PC-3 (cell line): ENCODE results near the gene DNHD1.

Source experiments
- CTCF ChIP-seq: fragments of 300-600 bp; sonication (generic); conservative IDR thresholded peaks from 2 replicates; pipeline ENCODE4 v1.5.1; 2017; ENCODE audit warnings: antibody characterized with exemption, low read depth, mild to moderate bottlenecking, low read length
- EZH2 ChIP-seq: fragments of 300-600 bp; sonication (generic); IDR thresholded peaks from one replicate; pipeline ENCODE4 v1.6.1; 2017; ENCODE audit warnings: antibody characterized with exemption, mild to moderate bottlenecking, low read length; ENCODE audit not compliant: unreplicated experiment
- EZH2phosphoT487 ChIP-seq: fragments of 300-600 bp; sonication (generic); IDR thresholded peaks from 2 replicates; pipeline ENCODE4 v1.6.1; 2018; ENCODE audit warnings: mild to moderate bottlenecking, antibody characterized with exemption, low read length, borderline replicate concordance

GRCh38 chr11:6606471-6607189 lies 109.5 kb downstream of the DNHD1 start:
- TF ChIP-seq CTCF (no peak), EZH2 (no peak), EZH2phosphoT487 (no peak)
